HG03575 (cell line): ENCODE measurements around the gene GET4.

ENCODE experiments used
- ATAC-seq: cut with Tn5 transposase; IDR thresholded peaks from one replicate; pipeline ENCODE4 v1.9.1; 2021; ENCODE audit not compliant: unreplicated experiment, insufficient number of reproducible peaks, low FRiP score; ENCODE audit errors: extremely low read depth

The GET4 gene

GRCh38 chr7:882336-883035 is 6.1 kb downstream of the GET4 start:
- no peak for ATAC-seq

GRCh38 chr7:883055-884021 is 7.0 kb downstream of the GET4 start:
- no peak for ATAC-seq

- no peak for ATAC-seq
Measured at GRCh38 chr7:884191-885003, 8.0 kb downstream of the GET4 start.

DNA sequence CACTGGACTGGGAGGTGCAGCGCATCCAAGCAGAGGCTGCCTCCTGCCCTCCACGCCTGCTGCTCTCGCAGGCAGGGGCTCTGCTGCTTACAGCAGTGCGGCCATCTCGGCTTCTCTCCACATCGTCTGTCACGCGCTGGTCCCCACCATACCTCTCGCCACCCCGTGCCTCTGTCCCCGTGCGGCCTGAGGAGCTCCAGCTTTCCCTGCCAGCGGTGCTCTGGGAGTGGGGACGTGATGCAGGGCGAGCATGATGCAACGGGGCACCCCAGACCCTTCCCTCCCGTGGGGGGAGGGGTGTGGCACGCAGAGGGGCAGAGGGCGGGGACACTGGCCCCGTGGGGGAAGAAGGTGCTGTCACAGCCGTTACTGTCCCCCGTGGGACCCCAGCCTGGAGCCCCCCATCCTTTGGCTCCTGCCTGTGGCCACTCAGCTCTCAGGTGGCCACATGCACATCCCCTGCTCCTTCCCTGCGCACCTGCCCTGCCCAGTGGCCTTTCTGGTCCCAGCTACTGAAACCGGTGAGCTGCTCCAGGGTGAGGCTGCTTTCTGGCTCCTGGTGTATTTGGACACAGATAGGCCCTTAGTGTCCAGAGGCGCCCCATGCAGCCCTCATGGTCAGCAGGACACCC is 9.0 kb downstream of the GET4 start:
- no peak for ATAC-seq

DNA sequence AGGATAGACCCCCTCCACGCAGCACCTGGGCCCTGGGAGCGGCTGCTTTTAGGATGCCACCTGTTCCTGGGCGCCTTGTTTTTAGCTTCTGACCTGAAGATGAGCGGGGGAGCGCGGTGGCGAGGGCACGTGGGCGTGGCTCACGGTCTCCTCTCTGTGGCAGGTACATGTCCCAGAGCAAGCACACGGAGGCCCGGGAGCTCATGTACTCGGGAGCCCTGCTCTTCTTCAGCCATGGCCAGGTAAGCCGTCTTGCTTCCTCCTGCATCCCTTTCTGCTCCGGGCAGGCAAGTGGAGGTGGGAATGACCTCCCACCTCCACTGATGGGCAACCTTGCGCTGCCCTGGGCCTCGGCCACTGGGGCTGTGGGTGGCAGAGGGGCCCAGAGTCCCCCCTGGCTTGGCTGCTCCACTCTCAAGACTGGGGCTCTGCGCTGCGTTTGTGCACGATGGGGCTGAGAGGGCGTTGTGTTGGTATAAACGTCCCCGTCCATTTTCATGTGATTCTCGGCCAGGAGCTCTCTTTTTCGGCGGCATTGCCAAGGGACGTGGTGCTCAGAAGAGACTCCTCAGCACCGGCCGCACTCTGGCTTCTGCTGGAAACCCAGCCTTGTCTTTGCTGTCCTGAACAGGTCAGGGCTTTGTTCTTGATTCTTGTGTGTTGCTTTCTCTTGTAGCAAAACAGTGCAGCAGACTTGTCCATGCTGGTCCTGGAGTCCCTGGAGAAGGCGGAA is 9.7 kb downstream of the GET4 start:
- ATAC-seq = no peak

DNA sequence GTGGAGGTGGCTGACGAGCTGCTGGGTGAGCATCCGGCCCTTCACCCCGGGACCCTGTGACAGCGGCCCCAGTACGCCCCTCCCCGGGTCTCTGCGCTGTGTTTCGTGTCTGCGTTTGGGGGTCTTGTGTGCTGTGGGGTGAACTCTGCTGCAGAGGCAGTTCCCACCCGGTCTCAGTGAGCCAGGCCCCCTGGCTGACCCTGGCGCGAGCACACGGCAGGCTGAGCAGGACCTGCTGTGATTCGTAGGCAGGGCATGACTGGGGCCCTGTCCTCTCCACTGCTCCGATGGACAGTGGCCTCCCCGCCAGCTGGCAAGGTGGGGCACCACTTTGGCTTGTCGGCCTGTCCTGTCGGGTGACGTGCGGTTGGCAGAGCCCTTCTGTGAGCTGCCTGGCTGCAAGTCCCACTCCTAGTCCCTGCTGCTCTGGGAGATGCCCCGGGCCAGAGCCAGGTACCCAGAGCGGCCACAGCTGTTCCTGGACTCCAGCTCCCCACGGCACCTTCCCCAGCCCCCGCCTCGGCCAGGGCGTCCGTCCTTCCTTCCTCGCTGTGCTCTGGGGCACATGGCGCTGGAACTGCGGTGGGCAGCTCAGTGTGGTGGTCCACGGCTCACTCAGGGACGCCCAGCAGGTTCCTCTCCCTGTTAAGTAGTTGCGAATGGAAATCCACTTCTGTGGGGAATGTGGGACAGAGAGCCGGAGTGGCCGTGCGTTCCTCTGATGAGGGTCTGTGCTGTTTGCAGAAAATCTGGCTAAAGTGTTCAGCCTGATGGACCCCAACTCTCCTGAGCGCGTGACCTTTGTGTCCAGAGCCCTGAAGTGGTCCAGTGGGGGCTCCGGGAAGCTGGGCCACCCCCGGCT is 10.5 kb downstream of the GET4 start:
- no peak for ATAC-seq

DNA sequence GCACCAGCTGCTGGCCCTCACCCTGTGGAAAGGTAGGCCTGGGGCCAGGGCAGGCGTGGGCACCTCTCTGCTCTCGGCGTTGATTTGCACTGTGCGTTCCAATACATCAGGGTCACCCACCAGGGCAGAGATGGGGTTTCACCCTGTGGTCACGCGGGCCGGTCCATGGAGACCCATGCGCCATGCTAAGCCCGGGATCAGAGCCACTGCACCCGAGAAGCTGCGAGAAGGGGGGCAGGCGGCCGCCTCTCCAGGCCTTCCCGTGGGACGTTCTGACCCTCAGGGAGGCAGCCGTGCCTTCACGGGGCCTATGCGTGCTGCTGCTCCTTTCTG is 11.1 kb downstream of the GET4 start:
- no peak for ATAC-seq

DNA sequence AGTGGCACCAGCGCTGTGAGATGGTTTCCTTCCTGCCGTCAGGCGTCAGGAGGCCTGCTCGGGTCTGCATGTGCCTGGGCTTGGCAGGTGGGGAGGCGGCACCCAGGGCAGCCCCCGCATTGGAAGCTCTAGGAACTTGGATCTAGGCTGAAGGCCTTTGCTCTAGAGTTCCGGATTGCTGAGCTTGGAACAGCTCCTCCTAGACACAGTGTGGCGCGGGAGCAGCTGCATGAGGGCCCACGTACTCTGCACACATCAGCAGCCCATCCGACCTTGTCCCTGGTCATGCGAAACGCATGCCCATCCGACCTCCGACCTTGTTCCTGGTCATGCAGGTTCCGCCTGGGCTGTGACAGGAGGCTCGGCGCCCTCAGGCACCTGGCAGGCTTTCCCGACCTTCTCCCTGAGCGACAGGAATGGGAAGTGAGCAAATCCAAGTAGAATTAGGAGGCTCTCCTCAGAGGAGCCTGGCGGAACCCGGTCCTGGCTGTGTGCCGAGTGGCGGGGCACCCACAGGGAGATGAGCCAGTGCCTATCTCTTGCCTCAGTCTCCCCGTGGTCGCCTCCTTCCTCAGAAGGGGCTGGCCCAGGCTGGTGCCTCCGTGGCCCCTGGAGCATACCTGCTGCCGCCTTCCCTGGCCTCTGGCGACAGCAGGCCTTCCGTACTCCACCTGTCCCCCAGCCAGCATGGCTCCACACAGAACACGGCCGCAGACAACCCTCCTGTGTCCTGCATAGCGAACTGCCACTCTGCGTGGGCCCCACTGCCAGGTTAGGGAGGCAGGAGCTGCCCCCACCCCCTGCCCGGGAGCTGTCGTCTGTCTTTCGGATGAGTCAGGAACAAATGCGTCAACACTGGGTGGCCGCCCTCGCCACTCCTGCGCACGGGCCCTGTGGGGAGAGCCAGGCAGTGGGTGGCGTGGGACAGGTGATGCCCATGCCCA is 12.0 kb downstream of the GET4 start:
- ATAC-seq = no peak

GRCh38 chr7:889025-889390 is 12.7 kb downstream of the GET4 start:
- no peak for ATAC-seq

DNA sequence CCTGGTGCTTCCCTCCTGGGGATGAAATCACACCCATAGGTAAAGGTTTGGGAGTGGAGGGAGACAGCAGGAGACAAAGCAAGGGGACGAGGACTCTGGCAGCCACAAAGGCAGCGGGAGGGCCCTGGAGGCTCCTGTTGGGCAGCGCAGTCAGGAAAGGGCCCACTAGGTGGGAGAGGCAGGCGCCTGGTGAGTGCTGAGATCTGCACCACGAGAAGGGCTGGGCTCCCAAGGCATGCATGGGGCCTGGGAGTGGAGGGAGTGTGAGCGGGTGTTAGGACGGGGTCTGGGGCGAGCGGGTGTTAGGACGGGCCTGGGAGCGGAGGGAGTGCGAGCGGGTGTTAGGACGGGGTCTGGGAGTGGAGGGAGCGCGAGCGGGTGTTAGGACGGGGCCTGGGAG is 13.0 kb downstream of the GET4 start:
- no peak for ATAC-seq

DNA sequence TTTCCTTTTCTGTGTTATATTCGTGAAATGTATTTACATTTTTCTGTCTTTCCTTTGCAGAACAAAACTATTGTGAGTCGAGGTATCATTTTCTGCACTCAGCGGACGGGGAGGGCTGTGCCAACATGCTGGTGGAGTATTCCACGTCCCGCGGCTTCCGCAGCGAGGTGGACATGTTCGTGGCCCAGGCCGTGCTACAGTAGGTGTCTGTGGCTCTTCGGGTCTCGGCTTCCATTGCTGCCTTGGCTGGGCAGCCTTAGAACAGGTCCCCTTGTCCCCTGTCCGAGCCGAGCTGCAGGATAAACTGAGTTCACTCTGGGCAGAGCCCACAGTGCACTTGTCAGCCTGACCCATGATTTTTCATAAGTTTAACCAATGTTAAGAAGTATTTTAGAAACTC is 14.5 kb downstream of the GET4 start:
- ATAC-seq = no peak

DNA sequence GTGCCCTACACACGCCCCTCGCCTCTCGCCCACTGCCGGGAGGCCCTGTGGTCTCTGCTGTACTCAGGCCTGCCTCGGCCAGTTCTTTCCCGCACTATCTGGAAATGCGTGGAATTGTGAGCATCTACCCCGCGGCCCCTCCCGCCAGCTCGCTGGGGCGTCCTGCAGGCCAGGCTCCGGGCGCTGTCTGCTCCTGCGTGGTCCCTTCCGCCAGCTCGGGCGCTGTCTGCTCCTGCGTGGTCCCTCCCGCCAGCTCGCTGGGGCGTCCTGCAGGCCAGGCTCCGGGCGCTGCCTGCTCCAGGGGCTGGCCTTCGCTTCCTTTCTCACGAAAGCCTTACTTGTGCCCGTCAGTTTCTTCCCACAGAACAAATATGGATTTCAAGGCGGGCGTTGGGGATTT is 14.9 kb downstream of the GET4 start:
- no peak for ATAC-seq

DNA sequence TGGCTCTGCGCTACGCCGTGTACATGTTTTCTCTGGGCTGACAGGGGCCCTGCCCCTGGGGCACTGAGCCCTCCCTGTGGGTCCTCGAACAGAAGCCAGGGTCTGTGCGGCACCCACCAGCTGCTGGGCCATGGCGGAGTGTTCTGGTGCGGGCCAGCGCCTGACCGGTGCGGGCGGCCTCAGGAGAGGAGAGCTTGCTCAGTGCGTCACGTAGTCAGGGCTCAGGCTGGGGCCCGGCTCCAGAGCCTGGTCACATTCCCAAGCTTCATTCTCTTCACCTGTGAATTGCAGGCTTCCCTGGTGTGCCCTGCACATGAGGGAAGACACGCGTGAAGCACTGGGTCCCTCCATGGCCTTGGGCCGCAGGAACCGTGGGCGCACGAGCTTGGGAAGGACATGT is 15.5 kb downstream of the GET4 start:
- no peak for ATAC-seq

DNA sequence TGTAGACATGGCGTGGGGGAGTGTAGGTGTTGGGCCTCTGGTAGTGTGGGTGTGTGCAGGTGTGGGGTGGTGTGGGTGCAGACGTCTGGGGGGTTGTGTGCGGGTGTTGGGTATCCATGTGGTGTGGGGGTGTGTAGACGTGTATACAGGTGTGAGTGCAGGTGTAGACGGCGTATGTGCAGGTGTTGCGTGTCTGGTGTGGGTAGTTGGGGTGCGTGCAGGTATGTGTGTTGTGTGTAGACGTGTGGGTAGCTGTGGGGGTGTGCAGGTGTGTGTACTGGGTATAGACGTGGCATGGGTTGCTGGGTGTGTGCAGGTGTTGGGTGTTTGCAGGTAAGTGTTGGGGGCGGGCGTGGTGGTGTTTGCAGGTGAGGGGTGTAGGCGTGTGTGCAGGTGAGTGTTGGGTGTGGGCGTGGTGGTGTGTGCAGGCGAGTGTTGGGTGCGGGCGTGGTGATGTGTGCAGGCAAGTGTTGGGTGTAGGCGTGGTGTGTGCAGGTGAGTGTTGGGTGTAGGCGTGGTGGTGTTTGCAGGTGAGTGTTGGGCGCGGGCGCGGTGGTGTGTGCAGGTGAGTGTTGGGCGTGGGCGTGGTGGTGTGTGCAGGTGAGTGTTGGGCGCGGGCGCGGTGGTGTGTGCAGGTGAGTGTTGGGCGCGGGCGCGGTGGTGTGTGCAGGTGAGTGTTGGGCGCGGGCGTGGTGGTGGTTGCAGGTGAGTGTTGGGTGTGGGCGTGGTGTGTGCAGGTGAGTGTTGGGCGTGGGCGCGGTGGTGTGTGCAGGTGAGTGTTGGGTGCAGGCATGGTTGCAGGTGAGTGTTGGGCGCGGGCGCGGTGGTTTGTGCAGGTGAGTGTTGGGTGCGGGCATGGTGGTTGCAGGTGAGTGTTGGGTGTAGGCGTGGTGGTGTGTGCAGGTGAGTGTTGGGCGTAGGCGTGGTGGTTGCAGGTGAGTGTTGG is 16.6 kb downstream of the GET4 start:
- ATAC-seq = no peak

- ATAC-seq = no peak
Measured at GRCh38 chr7:893686-894085, 17.3 kb downstream of the GET4 start.
